ENCODE data around the gene MPEG1.

DNA sequence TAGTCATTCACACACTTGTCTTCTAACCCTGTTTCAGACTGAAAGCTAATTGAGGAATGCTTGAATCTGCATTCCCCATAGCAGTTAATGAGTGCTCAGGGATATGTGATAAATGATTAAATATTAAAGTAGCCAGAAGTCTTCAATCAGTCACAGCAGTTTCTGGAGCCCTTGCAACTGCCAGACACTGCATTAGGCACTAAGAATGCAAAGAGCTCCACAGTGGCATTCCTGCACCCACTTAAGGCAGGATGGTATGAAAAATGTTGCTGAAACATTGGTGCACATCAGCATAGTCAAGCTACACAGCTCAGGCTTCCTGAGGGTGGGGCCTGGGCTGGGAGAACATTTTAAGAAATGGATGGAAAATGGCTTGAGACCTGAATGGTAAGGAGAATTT is 34.3 kb downstream of the MPEG1 start:
- TF ChIP-seq YY1 (IDR thresholded peaks at IDR 0.05; ENCODE audit: low read depth) = no peak
- TF ChIP-seq EGR1 (IDR thresholded peaks at IDR 0.05) = no peak
- no peak for TF ChIP-seq FOXM1 (IDR thresholded peaks at IDR 0.05; ENCODE audit: borderline replicate concordance, low read depth)
- TF ChIP-seq, protein P1, sequence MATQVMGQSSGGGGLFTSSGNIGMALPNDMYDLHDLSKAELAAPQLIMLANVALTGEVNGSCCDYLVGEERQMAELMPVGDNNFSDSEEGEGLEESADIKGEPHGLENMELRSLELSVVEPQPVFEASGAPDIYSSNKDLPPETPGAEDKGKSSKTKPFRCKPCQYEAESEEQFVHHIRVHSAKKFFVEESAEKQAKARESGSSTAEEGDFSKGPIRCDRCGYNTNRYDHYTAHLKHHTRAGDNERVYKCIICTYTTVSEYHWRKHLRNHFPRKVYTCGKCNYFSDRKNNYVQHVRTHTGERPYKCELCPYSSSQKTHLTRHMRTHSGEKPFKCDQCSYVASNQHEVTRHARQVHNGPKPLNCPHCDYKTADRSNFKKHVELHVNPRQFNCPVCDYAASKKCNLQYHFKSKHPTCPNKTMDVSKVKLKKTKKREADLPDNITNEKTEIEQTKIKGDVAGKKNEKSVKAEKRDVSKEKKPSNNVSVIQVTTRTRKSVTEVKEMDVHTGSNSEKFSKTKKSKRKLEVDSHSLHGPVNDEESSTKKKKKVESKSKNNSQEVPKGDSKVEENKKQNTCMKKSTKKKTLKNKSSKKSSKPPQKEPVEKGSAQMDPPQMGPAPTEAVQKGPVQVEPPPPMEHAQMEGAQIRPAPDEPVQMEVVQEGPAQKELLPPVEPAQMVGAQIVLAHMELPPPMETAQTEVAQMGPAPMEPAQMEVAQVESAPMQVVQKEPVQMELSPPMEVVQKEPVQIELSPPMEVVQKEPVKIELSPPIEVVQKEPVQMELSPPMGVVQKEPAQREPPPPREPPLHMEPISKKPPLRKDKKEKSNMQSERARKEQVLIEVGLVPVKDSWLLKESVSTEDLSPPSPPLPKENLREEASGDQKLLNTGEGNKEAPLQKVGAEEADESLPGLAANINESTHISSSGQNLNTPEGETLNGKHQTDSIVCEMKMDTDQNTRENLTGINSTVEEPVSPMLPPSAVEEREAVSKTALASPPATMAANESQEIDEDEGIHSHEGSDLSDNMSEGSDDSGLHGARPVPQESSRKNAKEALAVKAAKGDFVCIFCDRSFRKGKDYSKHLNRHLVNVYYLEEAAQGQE (IDR thresholded peaks at IDR 0.05; ENCODE audit: low read depth) = no peak
- TF ChIP-seq, protein P2, sequence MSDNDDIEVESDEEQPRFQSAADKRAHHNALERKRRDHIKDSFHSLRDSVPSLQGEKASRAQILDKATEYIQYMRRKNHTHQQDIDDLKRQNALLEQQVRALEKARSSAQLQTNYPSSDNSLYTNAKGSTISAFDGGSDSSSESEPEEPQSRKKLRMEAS (IDR thresholded peaks at IDR 0.05) = no peak
- no peak for TF ChIP-seq RAD21 (IDR thresholded peaks at IDR 0.05; ENCODE audit: low read depth)
- TF ChIP-seq TEAD4 (IDR thresholded peaks at IDR 0.05) = no peak
- no peak for TF ChIP-seq TCF12 (IDR thresholded peaks at IDR 0.05; ENCODE audit: low read depth)

Data from Ishikawa (cell line).